Activated T-cell treated with anti-CD3 and anti-CD28 coated beads, Interleukin-2, amount 50 U/mL, for 1 hour (primary cell): Measurements from ENCODE around the gene ZBTB21.

Experiments
- DNase-seq: peaks from one replicate; pipeline ENCODE4 v3.0.0-alpha.2; 2020

ZBTB21 gene

DNA sequence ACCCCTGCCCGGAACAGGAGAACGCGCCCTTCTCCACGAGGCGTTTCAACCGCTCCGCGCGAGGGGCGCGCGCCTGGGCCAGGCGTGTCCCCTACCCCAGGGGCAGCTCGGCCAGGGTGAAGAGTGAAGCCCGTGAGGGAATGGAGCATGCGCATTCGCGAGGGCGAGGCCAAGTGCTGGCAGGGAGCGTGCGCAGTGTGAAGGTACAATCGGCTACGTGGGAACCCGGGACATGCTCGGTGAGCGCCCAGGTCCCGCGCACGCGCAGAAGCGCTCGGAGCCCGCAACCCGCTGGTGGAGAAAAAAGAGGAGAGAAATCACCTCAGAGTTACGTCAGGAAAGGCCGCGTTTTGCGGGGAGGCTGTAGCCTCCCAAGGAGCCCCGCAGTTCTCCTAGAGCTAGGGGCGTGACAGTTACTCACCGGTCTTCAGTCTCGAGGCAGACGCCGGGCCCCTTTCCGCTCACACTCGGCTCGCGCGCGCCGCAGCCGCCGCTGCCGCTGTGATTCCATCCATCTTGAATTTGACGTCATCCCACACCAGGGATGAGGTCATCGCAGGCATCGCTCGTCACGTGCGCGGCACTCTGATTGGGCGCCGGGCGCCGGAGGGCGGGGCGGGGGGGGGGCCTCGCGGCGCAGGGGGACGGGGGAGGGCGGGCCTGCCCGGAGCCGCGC lies at the start of gene ZBTB21:
Gene ZBTB21 (minus strand): TSS at position 530 of the 676 bp plus-strand sequence. CDS start 16,265 bp downstream, outside the sequence.
- DNase-seq = peak; percentile 96

DNA sequence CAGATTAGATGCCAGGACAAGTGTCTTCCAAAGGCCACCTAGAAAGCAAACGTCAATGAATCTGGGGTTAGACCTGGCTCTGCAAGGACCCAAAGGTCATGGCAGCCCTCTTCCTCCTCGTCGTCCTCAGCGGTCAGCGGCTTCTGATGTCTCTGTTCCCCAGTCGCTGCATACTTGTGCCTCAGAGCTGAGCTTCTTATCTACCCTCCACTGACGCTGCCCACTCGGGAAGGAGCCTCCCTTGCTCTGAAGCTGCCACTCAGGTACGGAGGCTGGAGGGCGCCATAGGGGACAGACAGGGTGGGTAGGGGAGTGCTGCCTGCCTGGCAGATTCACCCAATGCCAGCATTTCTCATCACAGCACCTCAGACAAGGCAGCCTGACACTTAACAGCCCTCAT lies 49.6 kb upstream of the ZBTB21 start:
- no peak for DNase-seq

DNA sequence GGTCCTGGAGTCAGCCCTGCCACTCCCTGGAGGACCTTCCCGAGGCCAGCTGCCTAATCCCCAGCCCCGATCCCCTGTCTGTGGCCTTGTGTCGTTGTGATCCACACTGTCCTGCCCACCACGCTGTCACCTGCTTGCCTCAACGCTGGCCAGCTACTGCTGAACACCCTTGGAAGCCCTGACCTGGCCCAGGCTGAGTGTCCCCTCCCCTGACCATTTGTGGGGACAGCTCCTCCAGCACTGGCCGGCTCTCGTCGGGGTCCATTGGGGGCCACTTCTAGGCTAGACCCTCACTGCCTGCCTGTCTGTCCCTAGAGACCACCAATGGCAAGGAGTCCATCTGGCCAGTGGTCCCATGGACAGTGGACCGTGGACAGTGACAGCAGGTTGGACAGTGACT lies 49.0 kb upstream of the ZBTB21 start:
- no peak for DNase-seq

DNA sequence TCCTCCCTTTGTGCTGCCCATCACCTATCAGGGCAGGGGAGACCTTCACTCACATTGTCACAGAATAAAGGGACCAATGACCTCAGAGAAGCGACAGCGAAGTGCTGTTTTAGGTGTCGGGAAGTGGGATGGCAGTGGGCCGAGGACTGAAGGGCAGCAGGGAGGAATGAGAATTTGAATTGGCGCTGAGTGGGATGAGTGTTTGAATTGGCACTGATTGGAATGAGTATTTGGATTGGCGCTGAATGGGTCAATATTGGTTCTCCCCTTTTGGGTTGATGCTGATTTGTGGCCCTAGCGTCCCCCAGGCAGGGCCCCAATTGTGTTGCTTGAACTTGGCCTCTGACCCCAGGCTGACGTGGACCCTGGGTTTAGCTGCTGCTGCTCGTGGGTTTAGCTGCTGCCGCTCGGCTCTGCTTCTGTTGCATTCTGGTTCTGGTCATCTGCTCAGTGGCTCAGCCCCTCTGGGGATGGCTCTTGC lies 48.5 kb upstream of the ZBTB21 start:
- no peak for DNase-seq

DNA sequence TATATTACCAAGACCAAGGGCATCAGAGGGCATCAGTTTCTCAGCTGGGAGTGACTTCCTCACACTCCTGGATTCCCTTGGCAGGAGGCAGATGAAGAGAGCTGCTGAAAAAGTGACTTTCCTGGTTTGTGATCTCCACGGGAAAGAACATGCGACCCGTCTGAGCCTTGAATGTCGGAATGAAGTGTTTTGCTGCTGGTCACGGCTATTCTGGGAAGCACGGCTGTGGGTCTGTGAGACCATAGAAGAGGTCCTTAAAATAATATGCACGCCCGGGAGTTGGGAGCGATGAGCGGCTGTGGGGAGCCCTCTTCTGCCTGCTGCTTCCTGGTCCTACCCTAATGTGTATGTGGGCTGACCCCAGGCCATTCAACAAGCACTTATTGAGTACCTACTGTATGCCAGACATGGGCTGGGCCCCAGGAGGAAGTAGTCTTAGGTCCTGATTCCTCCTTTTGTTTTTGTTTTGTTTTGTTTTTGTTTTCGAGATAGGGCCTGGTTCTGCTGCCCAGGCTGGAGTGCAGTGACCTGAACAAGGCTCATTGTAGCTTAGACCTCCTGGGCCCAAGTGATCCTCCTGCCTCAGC lies 47.8 kb upstream of the ZBTB21 start:
- no peak for DNase-seq

DNA sequence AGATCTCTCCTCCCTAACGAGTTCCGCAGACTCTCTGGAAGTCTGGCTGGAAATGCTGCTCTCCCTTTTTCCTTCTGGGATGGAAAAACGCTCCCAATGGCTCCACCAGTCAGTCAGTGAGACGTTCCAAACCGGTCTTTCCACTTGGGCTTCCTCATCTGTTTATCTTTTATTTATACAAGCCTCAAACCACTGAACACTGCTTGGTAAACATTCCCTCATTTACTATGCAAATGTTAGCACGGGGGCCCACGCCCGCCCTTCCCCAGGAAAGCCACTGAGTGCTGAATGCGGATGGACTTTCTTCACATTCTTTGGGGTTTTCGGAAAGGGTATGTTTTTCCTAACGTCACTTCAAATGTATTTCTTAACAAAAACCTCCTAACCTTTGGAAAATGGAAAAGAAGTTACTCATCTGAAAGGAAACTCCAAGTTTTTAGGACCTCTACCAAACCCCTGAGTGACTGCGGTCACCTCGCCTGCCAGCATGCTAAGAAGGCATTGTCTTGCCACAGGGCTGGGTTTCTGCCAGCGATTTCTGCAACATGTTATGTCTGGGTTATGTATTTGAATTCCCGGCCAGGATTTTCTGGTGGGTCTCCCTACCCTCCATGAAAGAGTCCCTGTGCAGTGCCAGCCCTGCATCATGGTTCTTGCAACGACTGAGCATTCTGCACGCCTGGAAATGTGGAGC lies 47.0 kb upstream of the ZBTB21 start:
- DNase-seq = no peak

DNA sequence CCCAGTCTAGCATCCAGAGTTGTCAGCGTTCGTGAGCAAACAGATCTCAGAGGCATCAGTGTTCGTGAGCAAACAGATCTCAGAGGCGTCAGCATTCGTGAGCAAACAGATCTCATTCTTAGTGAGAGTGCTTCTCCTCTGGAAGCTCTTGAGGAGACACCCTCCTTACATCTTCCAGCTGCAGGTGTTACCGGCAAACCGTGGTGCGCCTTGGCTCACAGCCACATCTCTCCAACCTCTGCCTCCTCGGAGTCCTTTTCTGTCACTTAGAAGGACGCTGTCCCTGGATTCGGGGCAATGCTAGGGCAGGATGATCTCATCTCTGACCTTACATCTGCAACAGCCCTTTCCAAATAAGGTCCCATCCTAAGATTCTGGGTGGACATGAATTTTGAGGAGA lies 46.3 kb upstream of the ZBTB21 start:
- DNase-seq = no peak

DNA sequence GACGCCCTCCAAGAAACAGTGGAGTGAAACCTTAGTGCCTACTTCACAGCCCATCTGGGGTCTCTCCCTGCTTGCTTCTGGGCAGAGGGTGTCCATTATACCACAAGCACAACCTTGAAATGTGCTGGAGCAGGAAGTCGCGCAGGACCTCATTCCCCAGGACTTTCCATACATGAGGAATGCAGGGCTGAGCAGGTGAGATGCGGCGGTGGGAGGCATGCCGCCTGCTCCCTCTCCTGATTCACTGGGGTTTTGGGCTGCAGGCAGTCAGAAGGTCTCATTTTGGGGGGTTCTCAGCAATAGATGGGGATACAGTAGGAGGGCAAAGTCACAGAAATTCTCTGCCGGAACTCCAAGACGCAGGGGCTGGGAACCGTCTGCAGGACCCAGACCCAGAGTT lies 45.3 kb upstream of the ZBTB21 start:
- DNase-seq = no peak

DNA sequence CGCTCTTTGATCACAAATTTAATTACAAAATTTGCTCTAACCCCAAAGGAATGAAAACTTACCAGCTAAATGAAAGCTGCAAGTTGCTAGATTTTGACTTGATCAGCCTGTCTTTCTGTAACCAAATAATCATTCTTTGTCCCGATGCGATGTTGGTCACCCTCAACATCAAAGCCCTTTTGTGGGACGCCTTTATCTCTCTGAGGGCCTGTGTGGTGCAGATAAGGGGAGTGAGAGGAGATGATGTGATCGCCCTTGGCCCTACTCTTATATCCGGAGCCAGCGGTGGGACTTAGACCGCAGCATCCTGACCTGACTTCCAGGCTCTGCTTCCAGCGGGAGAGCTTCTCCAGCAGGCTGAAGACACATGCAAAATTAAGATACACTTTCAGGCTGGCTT lies 41.6 kb upstream of the ZBTB21 start:
- DNase-seq = no peak

DNA sequence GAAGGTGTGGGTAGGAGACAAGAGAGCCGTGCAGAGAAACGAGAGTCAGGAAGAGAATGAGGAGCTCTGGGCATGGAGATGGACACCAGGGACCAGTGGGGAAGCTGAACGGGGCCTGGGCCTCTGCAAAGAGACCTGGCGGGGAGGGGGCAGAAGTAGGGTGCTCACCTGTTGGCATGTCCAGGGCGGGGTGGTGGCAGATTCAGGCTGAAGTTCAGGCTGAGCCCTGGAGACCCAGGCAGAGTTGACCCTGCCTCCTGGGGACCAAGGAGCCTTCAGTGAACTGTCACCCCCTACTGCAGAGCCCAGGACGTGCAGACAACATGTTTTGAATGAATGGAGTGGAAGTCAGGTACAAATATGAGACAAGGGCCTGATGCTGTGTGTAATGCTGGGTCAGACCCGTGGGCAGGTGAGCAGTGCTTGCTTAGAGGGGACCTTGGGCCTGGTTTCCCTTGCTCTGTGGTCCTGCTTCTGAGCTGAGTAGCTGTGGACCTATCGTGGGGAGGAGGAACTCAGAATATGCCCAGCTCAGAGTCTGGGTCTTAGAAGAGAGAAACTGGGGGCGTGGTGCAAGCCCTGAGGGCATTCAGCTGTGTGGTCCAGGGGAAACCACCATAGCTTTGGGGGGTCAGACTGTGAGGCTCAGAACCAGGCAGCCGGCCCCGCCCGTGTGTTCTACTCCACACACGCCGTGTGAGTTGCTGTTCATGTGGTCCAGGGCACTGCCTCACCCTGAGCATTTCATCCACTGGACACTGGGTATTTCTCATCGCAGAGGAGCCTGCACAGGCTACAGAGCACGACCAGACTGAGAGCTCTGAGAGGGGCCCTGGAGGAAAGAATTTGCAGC lies 39.6 kb upstream of the ZBTB21 start:
- no peak for DNase-seq

DNA sequence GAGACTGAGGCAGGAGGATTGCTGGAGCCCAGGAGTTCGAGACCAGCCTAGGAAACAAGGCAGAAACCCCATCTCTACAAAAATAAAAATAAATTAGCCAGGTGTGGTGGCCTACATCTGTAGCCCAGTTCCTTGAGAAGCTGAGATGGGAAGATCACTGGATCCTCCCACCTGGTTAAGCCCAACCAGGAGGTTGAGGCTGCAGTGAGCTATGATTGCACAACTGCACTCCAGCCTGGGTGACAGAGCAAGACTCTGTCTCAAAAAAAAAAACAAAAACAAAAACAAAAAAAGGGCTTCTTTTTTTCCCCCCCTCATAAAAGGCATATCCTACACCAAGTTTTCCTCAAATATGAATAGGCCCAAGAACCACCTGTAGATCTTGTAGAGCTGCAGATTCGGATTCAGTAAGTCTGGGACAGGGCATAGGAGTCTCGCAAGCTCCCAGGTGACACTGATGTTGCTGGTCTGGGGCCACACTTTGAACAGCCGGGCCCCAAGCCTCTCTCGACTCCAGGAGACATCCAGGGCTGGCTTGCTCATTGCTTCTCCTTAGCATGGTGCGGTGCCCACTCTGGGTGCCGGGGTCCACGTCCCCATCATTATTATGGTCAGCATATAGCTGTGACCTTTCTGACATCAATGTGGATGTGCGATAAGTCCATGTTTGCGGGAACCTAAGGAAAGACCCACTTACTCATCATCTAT lies 38.9 kb upstream of the ZBTB21 start:
- DNase-seq = no peak

DNA sequence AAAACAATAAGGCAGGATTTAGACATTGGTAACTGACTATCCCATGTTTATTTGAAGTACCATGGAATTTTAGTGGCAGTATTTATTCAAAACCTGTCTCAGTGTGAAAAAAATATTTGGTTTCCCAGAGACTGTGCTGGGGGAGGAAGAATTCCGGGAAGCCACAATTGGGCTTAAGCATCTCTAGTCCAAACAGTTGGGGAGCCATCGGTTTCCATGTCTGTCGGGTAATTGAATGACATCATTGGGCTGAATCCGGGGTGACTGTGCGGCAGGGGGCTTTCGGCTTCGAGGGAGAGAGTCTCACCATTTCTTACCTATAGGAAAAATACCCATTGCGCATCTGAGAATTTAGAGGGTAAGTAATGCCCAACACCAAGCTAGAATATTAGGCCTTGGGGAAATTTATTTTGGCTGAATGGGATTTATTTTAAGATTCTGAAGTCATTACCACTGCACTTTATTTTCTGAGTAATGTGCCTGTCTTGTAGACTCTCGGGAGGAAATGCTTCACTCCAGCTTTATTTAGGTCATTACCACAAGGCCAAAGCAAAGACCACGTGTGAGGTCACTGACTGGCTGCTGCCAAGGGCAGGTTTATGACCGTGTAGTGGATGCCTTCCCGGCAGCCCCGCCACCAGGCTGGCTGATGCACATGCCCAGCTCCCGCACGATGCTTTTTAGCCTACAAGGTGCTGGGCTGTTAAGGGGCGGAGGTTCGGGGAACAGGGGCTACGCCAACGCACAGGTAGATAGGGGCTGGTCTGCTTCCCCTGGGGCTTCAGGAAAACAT lies 37.9 kb upstream of the ZBTB21 start:
- DNase-seq = no peak

DNA sequence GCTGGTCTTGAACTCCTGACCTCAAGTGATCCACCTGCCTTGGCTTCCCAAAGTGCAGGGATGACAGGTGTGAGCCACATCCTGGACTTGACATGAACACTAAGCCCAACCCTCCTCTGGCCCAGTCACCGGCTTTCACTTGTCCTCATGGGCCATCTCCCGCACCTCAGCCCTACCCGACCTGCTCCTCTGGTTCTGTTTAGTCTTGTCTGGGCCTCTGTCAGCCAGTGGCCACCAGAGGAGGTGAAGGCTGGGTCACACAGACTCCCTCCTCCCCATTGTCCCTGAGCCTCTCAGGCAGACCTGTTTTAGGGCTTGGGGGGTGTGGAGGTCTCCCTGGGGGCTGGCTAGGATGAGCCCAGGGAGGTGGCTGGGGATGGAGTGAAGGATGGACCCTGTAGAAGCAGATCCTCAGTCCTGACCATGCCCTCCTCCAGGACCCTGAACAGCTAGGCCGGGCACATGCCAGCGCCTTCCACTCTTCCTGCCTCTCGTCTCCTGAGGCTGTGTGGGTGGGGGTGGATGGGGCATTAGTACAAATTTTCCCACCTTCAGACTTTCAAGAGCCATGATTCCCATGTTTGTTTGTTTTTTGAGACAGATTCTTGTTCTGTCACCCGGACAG lies 34.8 kb upstream of the ZBTB21 start:
- DNase-seq = no peak

DNA sequence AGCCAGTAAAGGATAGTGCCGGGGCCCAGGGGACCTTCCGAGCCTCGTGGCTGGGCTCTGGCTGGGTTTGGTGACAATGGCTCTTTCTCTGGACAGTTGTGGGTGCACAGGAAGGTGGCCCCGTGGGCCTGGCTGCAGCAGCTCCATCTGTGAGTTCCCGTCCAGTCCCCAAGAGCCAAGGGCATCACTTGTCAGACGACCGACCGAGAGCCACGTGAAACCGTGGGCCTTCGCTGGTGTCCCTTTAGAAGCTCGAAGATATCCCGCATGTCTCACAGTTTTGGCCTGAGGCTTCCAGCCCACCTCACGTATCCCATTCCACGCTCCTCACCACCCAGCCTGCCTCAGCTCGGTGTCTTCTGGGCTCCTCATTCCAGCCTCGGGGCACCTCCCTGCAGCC lies 33.8 kb upstream of the ZBTB21 start:
- DNase-seq = no peak

DNA sequence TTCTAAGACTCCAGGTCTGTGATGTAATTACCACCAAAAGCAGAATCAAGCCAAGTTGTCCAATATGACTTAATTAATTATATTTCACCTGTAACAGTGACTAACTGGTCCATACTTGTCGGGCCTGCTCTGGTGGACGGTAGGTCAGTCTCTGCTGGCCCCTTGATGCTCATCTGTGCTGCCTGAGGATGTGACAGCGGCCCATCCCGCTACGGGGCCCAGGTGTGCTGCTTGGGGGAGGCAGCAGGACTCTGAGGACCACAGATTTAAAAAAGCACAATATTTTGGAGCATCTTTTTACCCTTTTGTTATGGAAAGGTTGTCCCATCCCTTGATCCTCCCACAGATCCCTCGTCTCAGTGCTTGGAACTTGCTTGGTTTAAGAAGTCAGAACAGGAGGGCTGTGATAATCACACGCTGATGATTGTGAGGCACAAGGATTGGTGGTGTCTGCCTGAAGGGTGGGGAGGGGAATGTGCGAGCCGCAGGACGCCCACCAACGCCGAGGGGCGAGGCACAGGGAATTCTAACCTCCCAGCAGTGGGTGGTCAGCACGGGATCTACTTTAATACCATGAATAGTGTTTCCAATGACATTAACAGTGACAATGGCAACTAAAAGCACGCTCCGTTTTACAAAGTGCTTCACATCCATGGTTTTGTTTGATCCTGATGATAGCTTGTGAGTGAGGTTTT lies 33.2 kb upstream of the ZBTB21 start:
- DNase-seq = no peak

DNA sequence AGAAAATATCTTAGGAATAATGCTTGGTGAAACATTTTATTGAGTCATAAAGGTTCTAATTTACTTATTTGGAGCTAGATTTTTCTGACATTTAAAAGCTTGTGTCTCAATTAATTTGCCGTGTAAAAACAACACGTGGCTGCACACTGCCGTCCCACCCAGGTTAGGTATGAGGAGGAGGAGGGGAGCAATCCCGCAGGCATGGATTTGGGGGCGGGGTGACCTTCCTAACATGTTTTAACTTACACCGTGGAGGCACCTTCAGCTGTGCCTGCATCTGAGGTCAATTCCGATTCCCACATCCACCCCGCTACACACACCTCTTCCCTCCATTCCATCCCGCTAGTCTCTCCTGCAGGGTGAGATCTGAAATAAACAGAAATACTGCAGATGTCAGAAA lies 32.5 kb upstream of the ZBTB21 start:
- DNase-seq = no peak

DNA sequence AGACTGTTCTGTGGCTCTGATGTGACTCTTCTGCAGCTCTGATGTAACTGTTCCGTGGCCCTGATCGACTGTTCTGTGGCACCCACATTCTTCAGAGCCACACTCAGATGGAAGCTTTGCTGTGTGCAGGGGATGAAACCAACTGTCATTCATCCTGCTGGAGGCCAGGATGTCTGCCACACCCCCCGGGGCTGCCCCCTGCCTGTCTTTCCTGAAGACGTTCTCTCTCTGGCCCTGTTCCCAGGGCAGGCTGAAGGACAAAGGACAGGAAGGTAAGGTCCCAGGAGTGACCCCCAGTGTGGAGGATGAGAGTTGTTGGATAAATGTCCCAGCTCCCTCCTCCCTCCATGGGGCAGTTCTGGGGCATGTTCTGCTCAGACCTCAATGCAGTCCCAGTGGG lies 31.6 kb upstream of the ZBTB21 start:
- DNase-seq = no peak

DNA sequence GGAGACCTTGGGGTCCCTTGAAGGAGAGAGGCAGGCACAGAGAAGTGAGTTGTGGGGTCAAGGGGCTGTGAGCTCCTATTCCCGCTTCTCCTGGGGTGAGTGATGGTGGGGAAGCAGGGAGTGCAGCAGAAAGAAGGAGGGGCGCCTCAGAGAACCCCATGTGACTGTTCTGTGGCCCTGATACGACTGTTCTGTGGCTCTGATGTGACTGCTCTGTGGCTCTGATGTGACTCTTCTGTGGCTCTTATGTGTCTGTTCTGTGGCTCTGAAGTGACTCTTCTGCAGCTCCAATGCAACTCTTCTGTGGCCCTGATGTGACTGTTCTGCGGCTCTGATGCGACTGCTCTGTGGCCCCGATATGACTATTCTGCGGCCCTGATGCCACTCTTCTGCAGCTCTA lies 31.1 kb upstream of the ZBTB21 start:
- no peak for DNase-seq

DNA sequence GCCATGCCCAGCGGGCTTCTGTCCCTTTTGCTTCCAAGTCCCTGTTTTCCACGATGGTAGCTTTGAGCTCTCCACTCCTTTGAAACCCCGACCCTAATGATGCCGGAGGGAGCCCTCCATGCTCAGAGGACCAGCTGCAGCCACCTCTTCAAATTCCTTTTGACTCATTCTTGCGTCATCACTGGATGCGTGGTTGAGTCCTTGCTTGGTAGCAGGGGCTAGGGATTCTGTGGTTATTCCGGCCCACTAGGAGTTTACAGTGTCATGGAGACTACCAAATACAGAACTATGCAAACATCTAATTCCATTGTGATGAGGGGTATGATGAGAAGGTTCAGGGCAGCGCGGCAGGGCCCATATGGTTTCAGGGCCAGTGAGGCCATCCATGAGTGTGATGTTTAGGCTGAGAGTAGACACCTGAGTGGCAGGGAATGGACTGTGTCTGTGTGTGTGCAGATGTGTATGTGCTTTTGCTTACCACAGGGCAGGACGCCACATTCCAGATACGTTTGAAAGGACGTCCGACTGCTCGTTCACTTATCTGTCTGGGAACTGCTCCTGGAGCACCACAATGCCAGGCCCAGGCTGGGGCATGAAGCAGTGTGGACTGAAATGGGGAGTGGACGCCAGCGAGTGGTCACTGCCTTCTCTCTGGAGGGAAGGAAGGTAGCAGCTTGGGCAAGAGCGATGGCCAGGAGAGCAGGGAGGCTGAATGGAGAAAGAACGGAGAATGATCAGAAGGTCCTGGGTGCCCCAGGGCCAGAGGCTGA lies 30.4 kb upstream of the ZBTB21 start:
- DNase-seq = no peak

DNA sequence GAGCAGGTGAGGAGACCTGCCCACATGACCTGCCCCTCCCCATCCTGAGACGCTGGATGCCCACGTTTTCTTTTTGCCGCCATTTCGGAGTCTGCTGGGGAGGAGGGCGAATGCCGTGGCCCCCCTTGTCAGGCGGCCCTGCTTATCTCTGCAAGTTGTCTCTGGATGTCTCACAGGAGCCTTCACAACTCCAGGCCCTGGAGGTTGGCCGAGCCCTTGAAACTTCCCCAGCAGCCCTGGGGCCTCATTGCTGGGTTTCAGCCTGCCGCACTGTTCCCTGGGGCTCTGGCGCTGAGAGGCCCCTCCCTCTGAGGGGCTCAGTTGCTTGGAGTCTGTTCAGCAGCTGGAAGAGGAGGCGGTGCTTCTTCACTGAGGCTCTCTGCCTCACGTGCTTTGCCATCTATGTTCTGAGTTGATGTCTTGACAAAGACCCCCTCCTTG lies 29.8 kb upstream of the ZBTB21 start:
- DNase-seq = no peak
